ENCODE data around the gene DGCR2.

DNA sequence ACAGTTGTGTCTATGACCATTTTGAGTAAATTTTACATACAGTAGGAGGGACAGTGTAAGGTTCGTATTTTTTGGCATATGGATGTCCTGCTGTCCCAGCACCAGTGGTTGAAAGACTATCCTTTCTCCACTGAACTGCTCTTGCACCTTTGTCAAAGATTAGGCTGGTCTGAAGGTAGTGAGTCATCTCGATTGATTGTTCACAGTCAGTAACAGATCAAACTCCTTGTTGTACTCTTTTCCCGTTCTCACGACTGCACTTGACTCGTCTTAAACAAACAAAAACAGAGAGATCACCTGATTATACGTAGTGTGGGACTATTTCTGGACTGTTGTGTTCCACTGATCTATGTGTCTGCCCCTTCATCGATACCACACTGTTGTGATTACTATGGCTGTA is 77.1 kb downstream of the DGCR2 start:
- no peak for TF ChIP-seq POLR2A (IDR thresholded peaks at IDR 0.05; ENCODE audit: low read depth, low read length)
- TF ChIP-seq RCOR1 (IDR thresholded peaks at IDR 0.05; ENCODE audit: insufficient replicate concordance, low read length), result no peak
- TF ChIP-seq SMC3 (IDR thresholded peaks at IDR 0.05; ENCODE audit: low read depth, low read length), result no peak
- no peak for TF ChIP-seq CEBPB (IDR thresholded peaks at IDR 0.05; ENCODE audit: low read depth, low read length)
- TF ChIP-seq RFX5 (IDR thresholded peaks at IDR 0.05; ENCODE audit: low read depth, low read length), result no peak
- TF ChIP-seq, protein P1, sequence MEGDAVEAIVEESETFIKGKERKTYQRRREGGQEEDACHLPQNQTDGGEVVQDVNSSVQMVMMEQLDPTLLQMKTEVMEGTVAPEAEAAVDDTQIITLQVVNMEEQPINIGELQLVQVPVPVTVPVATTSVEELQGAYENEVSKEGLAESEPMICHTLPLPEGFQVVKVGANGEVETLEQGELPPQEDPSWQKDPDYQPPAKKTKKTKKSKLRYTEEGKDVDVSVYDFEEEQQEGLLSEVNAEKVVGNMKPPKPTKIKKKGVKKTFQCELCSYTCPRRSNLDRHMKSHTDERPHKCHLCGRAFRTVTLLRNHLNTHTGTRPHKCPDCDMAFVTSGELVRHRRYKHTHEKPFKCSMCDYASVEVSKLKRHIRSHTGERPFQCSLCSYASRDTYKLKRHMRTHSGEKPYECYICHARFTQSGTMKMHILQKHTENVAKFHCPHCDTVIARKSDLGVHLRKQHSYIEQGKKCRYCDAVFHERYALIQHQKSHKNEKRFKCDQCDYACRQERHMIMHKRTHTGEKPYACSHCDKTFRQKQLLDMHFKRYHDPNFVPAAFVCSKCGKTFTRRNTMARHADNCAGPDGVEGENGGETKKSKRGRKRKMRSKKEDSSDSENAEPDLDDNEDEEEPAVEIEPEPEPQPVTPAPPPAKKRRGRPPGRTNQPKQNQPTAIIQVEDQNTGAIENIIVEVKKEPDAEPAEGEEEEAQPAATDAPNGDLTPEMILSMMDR (conservative IDR thresholded peaks at IDR 0.05; ENCODE audit: low read depth, low read length), result no peak
- no peak for TF ChIP-seq BHLHE40 (IDR thresholded peaks at IDR 0.05; ENCODE audit: low read depth, low read length)
- TF ChIP-seq RAD21 (IDR thresholded peaks at IDR 0.05; ENCODE audit: low read length), result no peak

Measured in IMR-90 (cell line).